Mesenchymal stem cell (in vitro differentiated cells and primary cell): ENCODE measurements around the gene ICA1L.

ENCODE experiments used
- DNase-seq: peaks from one replicate; pipeline ENCODE4 v3.0.0-alpha.2; 2013
- H2AFZ ChIP-seq: one replicate; pipeline ENCODE4 v1.6.1; 2013; ENCODE audit warnings: low read depth, mild to moderate bottlenecking, control low read depth, inconsistent platforms, low read length, moderate library complexity
- H2AK5ac ChIP-seq: 2 replicates; pipeline ENCODE4 v1.6.1; 2013; ENCODE audit warnings: low read length, moderate library complexity, mild to moderate bottlenecking, inconsistent platforms; ENCODE audit not compliant: severe bottlenecking
- H2BK120ac ChIP-seq: one replicate; pipeline ENCODE4 v1.6.1; 2013; ENCODE audit warnings: low read depth, mild to moderate bottlenecking, inconsistent platforms, low read length, moderate library complexity
- H2BK12ac ChIP-seq, 2 experiments: one replicate each; pipeline ENCODE4 v1.6.1; 2013; ENCODE audit warnings: inconsistent platforms in 2 of 2, low read length in 2 of 2, mild to moderate bottlenecking in 2 of 2, moderate library complexity in 2 of 2, control low read depth in 1 of 2
- H2BK15ac ChIP-seq: one replicate; pipeline ENCODE4 v1.6.1; 2013; ENCODE audit warnings: mild to moderate bottlenecking, low read depth, inconsistent platforms; ENCODE audit not compliant: poor library complexity, severe bottlenecking
- H2BK5ac ChIP-seq: 2 replicates; pipeline ENCODE4 v1.6.1; 2013; ENCODE audit warnings: low read depth, mild to moderate bottlenecking, low read length, control low read depth, inconsistent platforms; ENCODE audit not compliant: poor library complexity, severe bottlenecking
- H3K14ac ChIP-seq, 2 experiments: one replicate each; pipeline ENCODE4 v1.6.1; 2013; ENCODE audit warnings: inconsistent platforms in 2 of 2, low read length in 2 of 2, control low read depth in 1 of 2, mild to moderate bottlenecking in 1 of 2, moderate library complexity in 1 of 2
- H3K18ac ChIP-seq, 2 experiments: one replicate each; pipeline ENCODE4 v1.6.1; 2013; ENCODE audit warnings: inconsistent platforms in 2 of 2, low read length in 2 of 2, control low read depth in 1 of 2, low read depth in 1 of 2, mild to moderate bottlenecking in 1 of 2
- H3K23ac ChIP-seq, 2 experiments: one replicate each; pipeline ENCODE4 v1.6.1; 2013; ENCODE audit warnings: inconsistent platforms in 2 of 2, low read length in 2 of 2, mild to moderate bottlenecking in 2 of 2, moderate library complexity in 2 of 2, control low read depth in 1 of 2
- H3K27ac ChIP-seq: 2 replicates; pipeline ENCODE4 v1.5.1; 2013; ENCODE audit warnings: mild to moderate bottlenecking, moderate library complexity, low read length, control low read depth, inconsistent platforms; ENCODE audit not compliant: poor library complexity, severe bottlenecking
- H3K27me3 ChIP-seq, 2 experiments: 2 replicates each; pipeline versions ENCODE4 v1.6.1 to v1.7.0; 2013; ENCODE audit warnings: low read length in 2 of 2, mild to moderate bottlenecking in 2 of 2, moderate library complexity in 2 of 2, control low read depth in 1 of 2, inconsistent platforms in 1 of 2; ENCODE audit not compliant: control insufficient read depth in 1 of 2, insufficient read depth in 1 of 2
- H3K36me3 ChIP-seq, 2 experiments: 2 replicates each; pipeline versions ENCODE4 v1.6.1 to v1.7.0; 2013; ENCODE audit warnings: low read length in 2 of 2, control low read depth in 1 of 2, inconsistent platforms in 1 of 2, low read depth in 1 of 2, mild to moderate bottlenecking in 1 of 2; ENCODE audit not compliant: insufficient read depth in 2 of 2, control insufficient read depth in 1 of 2
- H3K4ac ChIP-seq, 2 experiments: one replicate each; pipeline ENCODE4 v1.6.1; 2013; ENCODE audit warnings: inconsistent platforms in 2 of 2, low read length in 2 of 2, mild to moderate bottlenecking in 2 of 2, moderate library complexity in 2 of 2, control low read depth in 1 of 2, low read depth in 1 of 2
- H3K4me1 ChIP-seq: 2 replicates; pipeline ENCODE4 v1.6.1; 2013; ENCODE audit warnings: low read depth, low read length, control low read depth; ENCODE audit not compliant: control insufficient read depth, insufficient read depth
- H3K4me2 ChIP-seq: 2 replicates; pipeline ENCODE4 v1.6.1; 2013; ENCODE audit warnings: low read length, mild to moderate bottlenecking, inconsistent platforms; ENCODE audit not compliant: poor library complexity, severe bottlenecking
- H3K4me3 ChIP-seq, 2 experiments: 2 replicates each; pipeline versions ENCODE4 v1.5.1 to v1.7.0; 2013; ENCODE audit warnings: low read length in 2 of 2, mild to moderate bottlenecking in 2 of 2, control low read depth in 1 of 2, low read depth in 1 of 2; ENCODE audit not compliant: insufficient read depth in 1 of 2
- H3K79me1 ChIP-seq: replicated peaks from 2 replicates; pipeline ENCODE4 v1.6.1; 2013; ENCODE audit warnings: mild to moderate bottlenecking, control low read depth, low read length, inconsistent platforms; ENCODE audit not compliant: poor library complexity, severe bottlenecking
- H3K9ac ChIP-seq: 2 replicates; pipeline ENCODE4 v1.7.0; 2013; ENCODE audit warnings: mild to moderate bottlenecking, low read length, moderate library complexity
- H3K9me3 ChIP-seq: 2 replicates; pipeline ENCODE4 v1.7.0; 2013; ENCODE audit warnings: mild to moderate bottlenecking, low read length; ENCODE audit not compliant: control insufficient read depth
- H4K8ac ChIP-seq: one replicate; pipeline ENCODE4 v1.6.1; 2013; ENCODE audit warnings: inconsistent platforms, mild to moderate bottlenecking, low read length, moderate library complexity
- H4K91ac ChIP-seq: one replicate; pipeline ENCODE4 v1.6.1; 2013; ENCODE audit warnings: mild to moderate bottlenecking, low read length, inconsistent platforms
- WGBS: methylation state at CpG from one replicate; pipeline ENCODE4 v1.1.7; 2013; ENCODE audit warnings: mixed read lengths; 5-methylcytosine and 5-hydroxymethylcytosine counted together

ICA1L gene

DNA sequence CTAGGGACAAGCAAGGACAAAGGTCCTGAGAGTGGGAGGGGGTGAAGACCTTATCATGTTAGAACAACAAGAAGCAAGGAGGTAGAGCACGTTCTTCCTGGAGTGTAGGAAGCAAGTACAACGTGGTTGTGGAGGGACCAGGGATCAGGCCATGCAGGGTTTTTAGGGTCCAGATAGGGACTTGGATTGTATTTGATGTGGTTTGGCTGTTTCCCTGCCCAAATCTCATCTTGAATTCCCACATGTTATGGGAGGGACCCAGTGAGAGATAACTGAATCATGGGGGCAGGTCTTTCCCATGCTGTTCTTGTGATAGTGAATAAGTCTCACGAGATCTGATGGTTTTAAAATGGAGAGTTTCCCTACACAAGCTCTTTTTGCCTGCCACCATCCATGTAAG is 53.2 kb downstream of the ICA1L start:
- Histone ChIP-seq H3K79me1 (no peaks in the 10 kb centered on the region), H3K27ac (no peak overlapping the region), H3K4me3 (no peak overlapping the region), H3K14ac (no peak overlapping the region), H2AK5ac (no peak overlapping the region), H2BK15ac (no peak overlapping the region), H3K27me3 (no peaks in the 10 kb centered on the region), H3K4me2 (no peak overlapping the region), H2BK12ac (no peak overlapping the region), H2BK5ac (no peak overlapping the region), H3K9me3 (no peaks in the 10 kb centered on the region), H4K91ac (no peak overlapping the region), H3K4me1 (no peaks in the 10 kb centered on the region), H3K36me3 (no peaks in the 10 kb centered on the region), H3K4ac (no peak overlapping the region), H2AFZ (no peak overlapping the region), H4K8ac (no peak overlapping the region), H2BK120ac (no peak overlapping the region), H3K9ac (no peak overlapping the region), H3K18ac (no peak overlapping the region), H3K23ac (no peak overlapping the region)
- no peak for DNase-seq
- 79% methylated on average over 3 of the region's 3 CpGs for WGBS

DNA sequence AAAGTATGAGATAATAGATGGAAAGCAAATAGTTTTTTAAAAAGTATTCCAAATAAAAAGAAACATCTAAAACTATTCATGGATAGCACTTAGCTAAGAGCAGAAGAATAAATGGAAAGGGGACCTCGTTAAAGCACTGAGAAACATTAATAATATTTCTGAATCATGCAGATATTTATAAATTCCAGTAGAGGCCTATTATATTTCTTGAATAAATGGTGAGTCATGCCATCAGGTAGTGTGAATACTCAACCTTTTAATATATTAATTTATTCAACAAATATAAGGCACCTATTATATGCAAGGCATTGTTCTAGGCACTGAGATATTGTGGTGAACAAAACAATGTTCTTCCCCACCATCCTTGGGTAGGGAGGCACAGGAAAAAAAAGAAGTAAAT is 53.8 kb downstream of the ICA1L start:
- Histone ChIP-seq H3K36me3 (no peaks in the 10 kb centered on the region), H3K9ac (no peak overlapping the region), H3K79me1 (no peaks in the 10 kb centered on the region), H2BK5ac (no peak overlapping the region), H3K27me3 (no peaks in the 10 kb centered on the region), H3K9me3 (no peaks in the 10 kb centered on the region), H3K18ac (no peak overlapping the region), H3K14ac (no peak overlapping the region), H3K4me3 (no peak overlapping the region), H2BK12ac (no peak overlapping the region), H4K91ac (no peak overlapping the region), H2BK120ac (no peak overlapping the region), H3K4me2 (no peak overlapping the region), H2BK15ac (no peak overlapping the region), H3K4ac (no peak overlapping the region), H4K8ac (no peak overlapping the region), H3K4me1 (no peaks in the 10 kb centered on the region), H3K23ac (no peak overlapping the region), H2AFZ (no peak overlapping the region), H3K27ac (no peak overlapping the region), H2AK5ac (no peak overlapping the region)
- no CpG with 5 or more reads among the region's 1 CpG for WGBS
- no peak for DNase-seq

DNA sequence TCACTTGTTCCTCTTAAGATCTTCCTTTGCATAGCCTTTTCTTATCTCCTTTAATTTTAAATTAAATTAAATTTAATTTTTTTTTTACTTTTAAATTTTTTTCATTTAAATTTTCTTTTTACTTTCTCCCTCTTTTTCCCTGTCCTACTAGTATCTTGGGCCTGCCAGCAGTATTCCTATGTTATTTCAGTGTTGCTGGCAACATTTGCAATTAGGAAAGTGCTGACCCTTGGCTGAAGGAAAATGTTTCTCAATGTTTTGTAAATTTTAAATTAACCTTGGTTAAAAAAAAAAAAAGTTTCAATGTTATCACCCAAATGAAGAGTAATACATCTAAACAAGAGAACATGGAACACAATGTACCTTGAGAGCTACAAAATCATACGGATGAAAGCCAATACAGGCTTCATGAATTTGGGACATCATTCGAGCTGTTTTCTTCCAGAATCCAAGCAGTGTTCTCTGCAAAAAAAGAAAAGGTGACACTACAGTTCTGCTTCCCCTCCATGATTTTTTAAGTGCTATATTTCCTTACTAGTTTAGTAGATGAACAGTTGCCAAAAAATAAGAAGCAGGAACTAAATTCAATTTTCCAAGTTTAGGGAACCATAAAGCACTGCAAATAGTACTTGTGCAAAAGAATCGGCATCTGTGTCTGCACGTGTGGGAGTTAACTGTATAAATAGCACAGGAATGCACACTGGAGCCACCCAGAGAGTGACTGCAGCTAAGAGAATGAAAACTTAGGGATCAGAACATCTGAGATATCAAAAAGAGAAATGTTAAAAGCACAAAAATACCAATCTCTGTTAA is 55.8 kb downstream of the ICA1L start:
- Histone ChIP-seq H3K14ac (no peak overlapping the region), H3K27me3 (no peaks in the 10 kb centered on the region), H2BK12ac (no peak overlapping the region), H2BK120ac (no peak overlapping the region), H3K4me3 (no peak overlapping the region), H4K91ac (no peak overlapping the region), H3K4me1 (no peaks in the 10 kb centered on the region), H3K18ac (no peak overlapping the region), H3K9me3 (no peaks in the 10 kb centered on the region), H2AFZ (no peak overlapping the region), H2BK5ac (no peak overlapping the region), H3K4ac (no peak overlapping the region), H3K79me1 (no peaks in the 10 kb centered on the region), H2AK5ac (no peak overlapping the region), H2BK15ac (no peak overlapping the region), H3K27ac (no peak overlapping the region), H4K8ac (no peak overlapping the region), H3K23ac (no peak overlapping the region), H3K9ac (peak overlapping the region; percentile 22), H3K4me2 (no peak overlapping the region), H3K36me3 (no peaks in the 10 kb centered on the region)
- 80% methylated on average over 3 of the region's 4 CpGs for WGBS
- DNase-seq = no peak

DNA sequence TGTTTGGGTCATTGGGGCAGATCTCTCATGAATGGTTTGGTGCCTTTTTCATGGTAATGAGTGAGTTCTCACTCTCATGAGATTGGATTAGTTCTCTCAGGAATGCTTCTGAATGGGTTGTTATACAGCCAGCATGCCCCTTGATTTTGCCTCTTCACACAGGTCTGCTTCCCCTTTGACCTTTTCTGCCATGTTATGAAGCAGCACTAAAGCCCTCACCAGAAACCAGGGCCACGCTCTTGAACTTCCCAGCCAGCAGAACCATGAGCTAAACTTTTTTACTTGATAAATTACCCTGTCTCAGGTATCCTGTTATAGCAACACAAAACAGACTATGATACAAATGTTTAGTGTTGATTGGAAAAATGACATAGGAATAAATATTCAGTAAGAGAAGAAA is 57.3 kb downstream of the ICA1L start:
- Histone ChIP-seq H3K23ac (no peak overlapping the region), H4K91ac (no peak overlapping the region), H3K14ac (no peak overlapping the region), H3K18ac (no peak overlapping the region), H3K4me2 (no peak overlapping the region), H3K4me1 (no peaks in the 10 kb centered on the region), H3K79me1 (no peaks in the 10 kb centered on the region), H3K4ac (no peak overlapping the region), H2BK120ac (no peak overlapping the region), H2AFZ (no peak overlapping the region), H3K4me3 (no peak overlapping the region), H2BK12ac (no peak overlapping the region), H4K8ac (no peak overlapping the region), H3K36me3 (no peaks in the 10 kb centered on the region), H3K27me3 (no peaks in the 10 kb centered on the region), H2AK5ac (no peak overlapping the region), H3K27ac (no peak overlapping the region), H3K9me3 (no peaks in the 10 kb centered on the region), H2BK5ac (no peak overlapping the region), H3K9ac (no peak overlapping the region), H2BK15ac (no peak overlapping the region)
- WGBS = 100% methylated on average over 1 of the region's 1 CpG
- DNase-seq = no peak
